Hepatocyte (in vitro differentiated cells): ENCODE data around the gene COQ9. TPM values are rescaled to one million over a fixed set of nuclear protein-coding genes. Genes with fewer than 3 reads are reported as not detected.

ENCODE experiments used
- DNase-seq: peaks from one replicate; pipeline ENCODE4 v3.0.0-alpha.2; 2016; ENCODE audit warnings: low spot score
- H2AFZ ChIP-seq: fragments of 200-600 bp; sonication (generic); 2 replicates; pipeline ENCODE4 v1.6.0; 2016; ENCODE audit warnings: antibody characterized with exemption, mild to moderate bottlenecking
- H3K27ac ChIP-seq: fragments of 200-600 bp; sonication (generic); 2 replicates; pipeline ENCODE4 v1.5.1; 2016; ENCODE audit warnings: mild to moderate bottlenecking
- H3K27me3 ChIP-seq: fragments of 200-600 bp; sonication (generic); 2 replicates; pipeline ENCODE4 v1.6.1; 2016
- H3K36me3 ChIP-seq: fragments of 200-600 bp; sonication (generic); replicated peaks from 2 replicates; pipeline ENCODE4 v1.5.1; 2016; ENCODE audit warnings: low read depth; ENCODE audit not compliant: insufficient read depth
- H3K4me1 ChIP-seq: fragments of 200-600 bp; sonication (generic); 2 replicates; pipeline ENCODE4 v1.5.1; 2016; ENCODE audit warnings: mild to moderate bottlenecking, moderate library complexity; ENCODE audit not compliant: insufficient read depth
- H3K4me2 ChIP-seq: fragments of 200-600 bp; sonication (generic); 2 replicates; pipeline ENCODE4 v1.6.0; 2016
- H3K4me3 ChIP-seq: fragments of 200-600 bp; sonication (generic); 2 replicates; pipeline ENCODE4 v1.5.1; 2016; ENCODE audit warnings: mild to moderate bottlenecking
- H3K79me2 ChIP-seq: fragments of 200-600 bp; sonication (generic); 2 replicates; pipeline ENCODE4 v1.6.0; 2017; ENCODE audit warnings: mild to moderate bottlenecking
- H3K9me2 ChIP-seq: fragments of 200-600 bp; sonication (generic); replicated peaks from 2 replicates; pipeline ENCODE4 v1.6.0; 2017; ENCODE audit warnings: mild to moderate bottlenecking; ENCODE audit not compliant: insufficient read depth
- H3K9me3 ChIP-seq: fragments of 200-600 bp; sonication (generic); 2 replicates; pipeline ENCODE4 v1.5.1; 2016; ENCODE audit warnings: low read depth, mild to moderate bottlenecking
- H4K20me1 ChIP-seq: fragments of 200-600 bp; sonication (generic); 2 replicates; pipeline ENCODE4 v1.6.0; 2016; ENCODE audit warnings: mild to moderate bottlenecking; ENCODE audit not compliant: insufficient read depth, poor library complexity, severe bottlenecking
- CTCF ChIP-seq: fragments of 200-600 bp; sonication (generic); IDR thresholded peaks from 2 replicates; pipeline ENCODE4 v1.5.1; 2016; ENCODE audit warnings: antibody characterized with exemption, mild to moderate bottlenecking; ENCODE audit not compliant: poor library complexity
- EZH2 ChIP-seq: fragments of 200-600 bp; sonication (generic); IDR thresholded peaks from 2 replicates; pipeline ENCODE4 v1.6.1; 2016; ENCODE audit warnings: antibody characterized with exemption, mild to moderate bottlenecking, borderline replicate concordance
- EZH2phosphoT487 ChIP-seq: fragments of 200-600 bp; sonication (generic); IDR thresholded peaks from one replicate; pipeline ENCODE4 v1.6.1; 2018; ENCODE audit warnings: antibody characterized with exemption, mild to moderate bottlenecking, low read depth, moderate library complexity; ENCODE audit not compliant: unreplicated experiment, severe bottlenecking
- WGBS: methylation state at CpG from one replicate; pipeline ENCODE4 v1.1.6; 2016; ENCODE audit warnings: low lambda C conversion rate; ENCODE audit errors: missing lambda C conversion rate; 5-methylcytosine and 5-hydroxymethylcytosine counted together
- polyA plus RNA-seq: library from polyadenylated mRNA; unstranded; fragments of >200 nt; fragmentation: Nextera tagmentation; extraction: Ambion mirVana; gene quantifications from 2 replicates; pipeline ENCODE4 v1.2.1, GENCODE V29; 2016
- total RNA-seq: library from RNA; depleted of rRNA; stranded (reverse); fragments of >200 nt; gene quantifications from 2 replicates; pipeline ENCODE4 v1.2.3, GENCODE V29; 2014

The COQ9 gene
- total and polyA plus RNA-seq, 2 experiments from 2014 or later = 61.9 to 81.5 TPM

- WGBS = 36% methylated on average over 15 of the region's 19 CpGs
- Histone ChIP-seq H3K27ac (peak overlapping the region; percentile 92), H4K20me1 (no peaks in the 10 kb centered on the region), H3K4me2 (peak overlapping the region; percentile 95), H3K4me3 (no peak overlapping the region), H3K9me3 (no peaks in the 10 kb centered on the region), H3K36me3 (no peaks in the 10 kb centered on the region), H3K27me3 (no peaks in the 10 kb centered on the region), H3K79me2 (peaks cover 64% of the 10 kb centered on the region), H3K9me2 (no peaks in the 10 kb centered on the region), H2AFZ (no peak overlapping the region), H3K4me1 (peaks cover 62% of the 10 kb centered on the region)
- no peak for TF ChIP-seq EZH2phosphoT487
- peak; percentile 65 for DNase-seq
Observed at GRCh38 chr16:57483725-57484514, 36.6 kb downstream of the COQ9 start.

- TF ChIP-seq EZH2 = no peak
- no peak for TF ChIP-seq EZH2phosphoT487
- no peak for TF ChIP-seq CTCF
- DNase-seq = no peak
- H4K20me1 ChIP-seq = no peaks in the 10 kb centered on the region
- no peaks in the 10 kb centered on the region for H3K27me3 ChIP-seq
- H3K4me1 ChIP-seq = peaks cover 56% of the 10 kb centered on the region
- no peaks in the 10 kb centered on the region for H3K9me3 ChIP-seq
- H3K36me3 ChIP-seq = no peaks in the 10 kb centered on the region
- WGBS = 71% methylated on average over 8 of the region's 8 CpGs
- peak overlapping the region; percentile 95 for H3K4me2 ChIP-seq
- no peak overlapping the region for H2AFZ ChIP-seq
- H3K4me3 ChIP-seq = no peak overlapping the region
- H3K79me2 ChIP-seq = peaks cover 57% of the 10 kb centered on the region
- no peaks in the 10 kb centered on the region for H3K9me2 ChIP-seq
- H3K27ac ChIP-seq = peak overlapping the region; percentile 92
Observed at GRCh38 chr16:57484515-57485005, 37.3 kb downstream of the COQ9 start.

- no peaks in the 10 kb centered on the region for H3K9me3 ChIP-seq
- H3K4me3 ChIP-seq = peak overlapping the region; percentile 83
- no peaks in the 10 kb centered on the region for H4K20me1 ChIP-seq
- peaks cover 57% of the 10 kb centered on the region for H3K79me2 ChIP-seq
- H3K27me3 ChIP-seq = no peaks in the 10 kb centered on the region
- H3K4me1 ChIP-seq = peaks cover 55% of the 10 kb centered on the region
- WGBS = 65% methylated on average over 13 of the region's 14 CpGs
- peak overlapping the region; percentile 60 for H2AFZ ChIP-seq
- H3K36me3 ChIP-seq = no peaks in the 10 kb centered on the region
- peak; percentile 16 for DNase-seq
- H3K4me2 ChIP-seq = peak overlapping the region; percentile 95
- no peaks in the 10 kb centered on the region for H3K9me2 ChIP-seq
- peak overlapping the region; percentile 92 for H3K27ac ChIP-seq
- TF ChIP-seq EZH2phosphoT487 (no peak), CTCF (no peak), EZH2 (no peak)
Observed at GRCh38 chr16:57485091-57485915, 38.0 kb downstream of the COQ9 start.
